ENCODE results near the gene IGSF8. TPM values are rescaled to one million over a fixed set of nuclear protein-coding genes. Genes with fewer than 3 reads are reported as not detected.

Gene IGSF8
- total RNA-seq, 1 experiment from 2014 or later = 56.2 TPM

- Histone ChIP-seq H3K18ac (ENCODE audit: insufficient read length, low read depth, low read length) (no peak overlapping the region), H4K5ac (ENCODE audit: insufficient read length, low read depth, low read length) (no peak overlapping the region), H4K20me1 (ENCODE audit: control insufficient read depth, insufficient read depth, insufficient read length) (no peaks in the 10 kb centered on the region), H2AK5ac (ENCODE audit: insufficient read length, low read length) (no peak overlapping the region), H2BK5ac (ENCODE audit: insufficient read length, low read length) (no peak overlapping the region), H2BK20ac (ENCODE audit: low read depth, low read length, poor library complexity, severe bottlenecking) (no peak overlapping the region), H3K79me1 (ENCODE audit: insufficient read depth, low read depth, low read length, poor library complexity, severe bottlenecking) (no peaks in the 10 kb centered on the region), H3K9ac (ENCODE audit: extremely low read depth, insufficient read length, low read length) (no peak overlapping the region), H3K79me2 (ENCODE audit: insufficient read depth, low read length) (no peaks in the 10 kb centered on the region), H3K23ac (ENCODE audit: insufficient read length, low read depth, low read length) (no peak overlapping the region), H3K56ac (ENCODE audit: insufficient read length, low read depth, low read length) (no peak overlapping the region), H3K27ac (ENCODE audit: insufficient read length, low read depth, low read length) (no peak overlapping the region), H3K23me2 (ENCODE audit: insufficient read length, low read depth, low read length, poor library complexity, severe bottlenecking) (no peaks in the 10 kb centered on the region), H3K9me3 (ENCODE audit: control insufficient read depth, low read depth, low read length) (no peaks in the 10 kb centered on the region), H2AFZ (ENCODE audit: low read length) (no peak overlapping the region), H3K4me2 (ENCODE audit: insufficient read depth, insufficient read length, low read length) (no peak overlapping the region), H3K14ac (ENCODE audit: insufficient read depth, low read length) (no peak overlapping the region), H4K91ac (ENCODE audit: insufficient read length, low read depth, low read length) (no peak overlapping the region), H3K27me3 (ENCODE audit: insufficient read depth, low read length) (no peaks in the 10 kb centered on the region), H2BK120ac (ENCODE audit: low read depth, low read length, poor library complexity, severe bottlenecking) (no peak overlapping the region), H2BK12ac (ENCODE audit: insufficient read length, low read depth, low read length) (no peak overlapping the region), H3K4ac (ENCODE audit: low read depth, low read length) (no peak overlapping the region), H2BK15ac (ENCODE audit: low read depth, low read length) (no peak overlapping the region), H3T11ph (ENCODE audit: low read length) (no peak overlapping the region), H4K8ac (replicated peaks; ENCODE audit: insufficient read length, low read depth, low read length) (no peak overlapping the region), H3K4me1 (ENCODE audit: insufficient read depth, low read length) (peaks cover 10% of the 10 kb centered on the region; the same call in 1 of the 2 replicates)
- Mint-ChIP-seq H3K27ac (no peak overlapping the region), H3K9me3 (no peaks in the 10 kb centered on the region), H3K4me1 (peaks cover 28 to 41% of the 10 kb centered on the region in 2 experiments), H3K36me3 (ENCODE audit: insufficient read depth in 1 of 3, low read depth in 3 of 3) (peaks cover 0 to 54% (median 36%) of the 10 kb centered on the region in 3 experiments; a peak in 5 of 7 replicates), H3K27me3 (ENCODE audit: low read depth) (no peaks in the 10 kb centered on the region; the same call in none of the 2 replicates), H3K4me3 (no peak overlapping the region)
- WGBS (ENCODE audit: extremely low coverage, insufficient read length, low lambda C conversion rate) = no CpG with 5 or more reads among the region's 1 CpG
- DNase-seq = no peak
- no peak for TF ChIP-seq CTCF (conservative IDR thresholded peaks at IDR 0.05)
Measured at GRCh38 chr1:160121388-160121787, 23.0 kb upstream of the IGSF8 start.

All from H9 (cell line).